HG03045 (cell line): ENCODE measurements around the gene MYH9.

Experiments
- ATAC-seq: cut with Tn5 transposase; IDR thresholded peaks from one replicate; pipeline ENCODE4 v1.9.1; 2021; ENCODE audit warnings: mild to moderate bottlenecking, moderate library complexity; ENCODE audit not compliant: unreplicated experiment

MYH9 gene

DNA sequence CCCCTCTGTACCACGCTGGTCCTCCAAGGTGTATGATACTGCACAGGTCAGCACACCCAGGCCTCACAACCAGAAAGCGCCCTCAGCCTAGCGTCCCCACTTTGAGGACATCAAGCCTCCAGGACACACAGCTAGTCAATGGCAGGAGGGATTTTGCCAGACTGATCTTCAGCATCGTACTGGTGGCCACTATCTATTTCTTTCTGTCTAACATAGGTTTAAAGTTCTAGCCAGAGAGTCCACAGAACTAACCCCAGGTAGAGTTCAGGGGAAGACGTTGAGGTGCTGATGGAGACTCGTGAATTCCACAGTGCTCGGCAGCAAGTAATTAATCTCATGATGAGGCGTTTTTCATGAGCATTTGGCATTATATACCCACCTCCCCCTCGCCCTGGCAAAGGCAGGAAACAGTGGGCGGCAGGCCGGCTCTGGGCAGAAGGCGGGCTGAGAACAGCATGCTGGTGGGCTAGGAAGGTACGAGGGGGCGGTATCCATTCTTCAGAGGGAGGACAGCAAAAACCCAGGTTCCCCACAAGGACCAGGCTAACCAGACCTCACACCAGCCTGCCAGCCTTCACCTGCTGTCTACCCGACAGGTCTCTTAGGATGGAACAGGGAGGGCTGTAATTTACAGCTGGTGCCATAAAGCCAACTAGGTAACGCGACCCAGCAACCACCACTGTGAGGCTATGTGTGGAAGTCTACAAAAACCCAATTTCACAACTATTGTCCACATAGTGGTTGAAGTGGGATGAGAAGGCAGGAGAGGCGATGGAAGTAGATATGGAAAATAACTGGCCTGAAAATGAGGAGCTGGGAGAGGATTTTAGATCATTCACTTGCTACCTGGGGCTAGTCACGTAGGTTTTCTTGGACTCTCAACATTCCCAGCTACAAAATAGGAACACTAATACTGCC lies 18.5 kb downstream of the MYH9 start:
- no peak for ATAC-seq

DNA sequence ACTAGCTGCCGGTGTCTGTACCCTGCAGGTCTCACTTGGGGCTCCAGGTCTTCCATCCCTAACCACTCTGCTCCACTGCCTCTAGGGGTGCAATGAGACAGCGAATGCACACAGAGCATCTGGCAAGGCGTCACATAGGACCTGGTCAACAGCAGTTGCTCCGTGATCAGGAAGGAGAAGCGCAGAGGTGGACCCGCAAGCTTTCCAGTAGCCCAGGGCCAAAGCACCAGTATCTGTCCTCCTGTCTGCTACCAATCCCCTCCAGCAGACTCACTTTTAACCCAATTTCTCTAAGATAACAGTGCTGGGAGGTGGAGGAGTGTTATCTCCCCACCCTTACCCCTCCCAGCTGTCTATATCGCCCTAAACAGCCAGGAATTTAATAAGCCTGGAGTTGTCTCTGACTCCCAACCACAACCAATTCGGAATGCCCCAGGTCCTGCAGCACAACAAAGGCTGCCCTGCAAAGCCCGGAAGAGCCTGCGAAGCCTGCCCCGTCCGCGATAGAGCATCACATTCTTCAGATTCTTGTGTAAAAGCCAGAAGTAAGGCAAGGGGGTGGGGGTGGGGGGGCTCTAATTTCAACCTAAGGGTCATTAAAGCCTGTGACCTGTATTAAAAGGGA lies 19.3 kb downstream of the MYH9 start:
- ATAC-seq = no peak

DNA sequence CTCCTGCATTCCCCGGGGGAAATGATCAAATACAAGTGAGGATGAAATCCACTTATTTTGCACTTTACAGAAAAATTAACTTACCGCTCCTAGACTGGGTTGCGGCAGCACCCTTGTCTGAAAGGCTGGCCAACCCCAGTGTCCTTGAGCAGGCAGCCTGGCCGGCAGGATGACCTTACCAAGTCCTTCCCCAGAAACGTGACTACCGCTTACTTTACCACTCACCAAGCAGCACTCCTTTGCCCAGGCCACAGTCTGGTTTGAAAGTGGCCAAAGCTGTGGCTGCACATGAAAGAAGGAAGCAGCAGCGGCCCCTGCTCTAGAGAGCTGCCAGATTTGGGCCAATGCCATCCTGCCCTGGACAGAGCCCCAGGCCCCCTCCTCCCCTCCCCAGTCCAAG lies 20.3 kb downstream of the MYH9 start:
- ATAC-seq = no peak

GRCh38 chr22:36367066-36367465 lies 20.7 kb downstream of the MYH9 start:
- no peak for ATAC-seq

DNA sequence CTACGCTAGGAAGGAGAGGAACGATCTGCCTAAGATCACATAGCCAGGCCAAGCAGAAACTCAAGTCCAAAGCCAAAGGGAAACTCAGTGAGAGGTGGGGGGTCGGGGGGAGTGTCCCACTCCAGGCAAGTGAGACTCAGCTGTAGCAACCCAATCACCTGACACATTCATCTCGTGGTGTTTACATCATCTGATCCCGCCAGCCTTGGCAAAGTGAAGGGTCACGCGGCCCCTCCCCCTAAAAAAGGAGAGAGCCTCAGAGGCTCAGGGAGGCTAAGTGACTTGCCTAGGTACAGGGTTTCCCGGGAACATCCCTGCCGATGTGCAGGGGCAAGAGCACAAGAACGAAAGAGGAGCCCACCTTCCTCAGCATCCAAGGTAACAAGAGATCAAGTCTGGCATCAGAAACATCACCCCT lies 21.5 kb downstream of the MYH9 start:
- no peak for ATAC-seq

DNA sequence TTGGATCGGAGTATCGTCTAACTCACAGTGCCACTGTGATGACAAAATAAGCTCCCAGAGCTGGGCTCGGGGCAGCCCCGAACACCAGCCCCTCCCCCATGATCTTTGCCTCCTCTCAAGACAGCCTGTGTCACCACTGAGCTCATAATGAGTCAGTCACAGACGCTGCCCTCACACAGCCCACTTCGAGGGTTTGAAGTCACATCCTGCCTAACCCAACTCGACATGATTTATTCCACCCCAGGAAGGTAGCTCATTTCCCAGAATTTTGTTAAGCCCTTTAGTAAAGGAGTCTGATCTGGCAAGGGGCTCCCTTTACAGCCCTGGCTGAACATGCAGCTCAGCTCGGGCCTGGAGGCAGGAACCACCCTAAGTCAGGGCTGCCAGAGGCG lies 22.8 kb downstream of the MYH9 start:
- ATAC-seq = no peak

DNA sequence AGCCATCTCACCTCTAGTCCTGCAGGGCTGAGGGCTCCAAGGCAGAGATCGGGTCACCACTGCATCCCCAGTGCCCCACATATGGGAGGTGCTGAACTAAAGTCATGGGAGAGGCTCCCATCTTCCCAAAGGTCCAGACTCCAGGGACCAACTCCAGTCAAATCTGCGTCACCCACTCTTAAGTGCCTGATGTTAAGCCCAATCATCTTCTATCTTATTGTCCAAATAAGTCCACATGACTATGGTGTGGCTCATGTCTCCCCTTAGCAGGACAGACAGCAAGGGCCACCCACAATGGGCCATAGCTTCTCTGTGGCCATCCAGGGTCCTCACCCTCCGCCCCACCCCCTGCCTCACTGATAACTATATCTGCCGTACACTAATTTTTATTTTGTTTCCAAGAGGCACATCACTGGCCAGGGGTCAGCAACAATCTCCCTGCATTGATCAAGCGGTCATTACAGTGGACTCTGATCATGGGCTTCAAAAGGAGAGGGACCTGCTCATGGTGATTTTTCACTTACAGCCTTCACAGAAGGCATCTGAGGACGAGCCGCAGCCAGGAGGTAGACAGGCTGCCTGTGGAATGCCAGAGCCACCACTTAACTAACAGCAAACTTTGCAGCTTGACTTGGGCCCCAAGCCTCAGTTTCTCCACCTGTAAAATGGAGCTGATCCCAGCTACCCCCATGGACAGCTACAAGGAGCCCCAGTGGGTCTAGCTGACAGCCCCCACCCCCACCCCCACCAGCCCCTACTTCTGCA lies 23.3 kb downstream of the MYH9 start:
- no peak for ATAC-seq

DNA sequence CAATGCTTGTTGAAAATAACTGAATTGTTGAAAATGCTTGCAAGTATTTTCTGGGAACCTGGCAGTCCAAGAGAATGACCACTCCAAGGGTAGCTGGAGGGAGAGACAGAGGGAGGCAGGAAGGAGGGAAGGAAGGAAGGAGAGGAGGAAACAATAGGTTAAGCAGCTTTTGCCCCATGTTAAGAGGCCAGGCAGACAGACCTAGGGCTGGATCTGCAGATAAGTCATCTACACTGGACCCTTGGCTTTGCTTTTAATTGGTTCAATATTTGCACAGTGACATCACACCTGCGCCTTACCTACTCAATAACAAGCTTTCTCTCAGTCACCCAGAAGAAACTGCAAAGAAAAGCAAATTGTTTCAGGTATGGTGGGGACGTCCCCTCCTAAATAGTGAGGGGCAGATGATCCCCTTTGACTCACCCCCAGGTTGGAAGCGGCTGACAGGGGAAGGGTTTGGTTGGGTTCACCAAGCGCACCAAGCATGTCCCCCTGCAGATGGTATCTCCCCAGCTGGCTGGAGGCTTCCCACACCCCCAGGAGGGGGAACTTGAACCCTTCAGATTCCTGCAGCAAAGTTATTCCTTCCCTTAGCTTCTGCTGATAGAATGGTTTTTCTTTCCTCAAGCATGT lies 24.3 kb downstream of the MYH9 start:
- ATAC-seq = no peak

DNA sequence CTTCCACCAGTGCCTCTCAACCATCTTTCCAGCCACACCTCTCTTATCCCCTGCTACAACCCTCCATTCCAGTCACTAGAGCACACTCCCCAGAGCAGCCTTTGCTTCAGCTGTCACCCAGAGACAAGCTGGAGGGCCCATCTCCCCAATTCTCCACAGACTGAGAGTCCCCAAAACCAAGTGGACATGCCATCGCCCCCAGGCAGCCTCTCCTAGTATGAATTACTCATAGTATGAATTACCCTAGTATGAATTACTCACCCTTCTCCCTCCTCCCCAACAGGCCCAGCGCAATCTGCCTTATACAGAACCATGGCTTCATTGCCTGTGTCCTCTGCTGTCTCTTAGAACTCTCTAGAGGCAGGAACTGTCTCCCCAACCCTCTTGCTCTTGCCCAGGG lies 24.8 kb downstream of the MYH9 start:
- no peak for ATAC-seq

DNA sequence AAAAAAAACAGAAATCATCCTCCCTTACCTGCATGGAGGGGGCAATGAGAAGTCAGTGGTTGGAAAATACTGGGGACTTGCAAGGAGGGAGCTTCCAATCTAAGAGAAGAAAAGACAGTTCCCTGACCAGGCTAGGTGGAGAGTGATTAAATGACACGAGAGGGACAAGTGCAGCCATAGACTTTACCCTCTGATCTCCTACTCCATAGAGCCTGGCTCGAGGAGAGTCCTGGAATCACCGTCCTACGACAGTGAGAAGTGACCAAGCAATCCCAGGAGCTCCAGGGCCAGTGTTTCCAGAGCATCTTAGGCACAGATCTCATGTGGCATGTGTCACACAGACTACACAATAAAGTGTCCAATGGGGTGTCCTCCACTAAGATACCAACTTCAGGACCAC lies 25.7 kb downstream of the MYH9 start:
- ATAC-seq = no peak

- no peak for ATAC-seq
Observed at GRCh38 chr22:36360871-36361383, 26.8 kb downstream of the MYH9 start.

GRCh38 chr22:36360011-36360410 lies 27.8 kb downstream of the MYH9 start:
- ATAC-seq = no peak

DNA sequence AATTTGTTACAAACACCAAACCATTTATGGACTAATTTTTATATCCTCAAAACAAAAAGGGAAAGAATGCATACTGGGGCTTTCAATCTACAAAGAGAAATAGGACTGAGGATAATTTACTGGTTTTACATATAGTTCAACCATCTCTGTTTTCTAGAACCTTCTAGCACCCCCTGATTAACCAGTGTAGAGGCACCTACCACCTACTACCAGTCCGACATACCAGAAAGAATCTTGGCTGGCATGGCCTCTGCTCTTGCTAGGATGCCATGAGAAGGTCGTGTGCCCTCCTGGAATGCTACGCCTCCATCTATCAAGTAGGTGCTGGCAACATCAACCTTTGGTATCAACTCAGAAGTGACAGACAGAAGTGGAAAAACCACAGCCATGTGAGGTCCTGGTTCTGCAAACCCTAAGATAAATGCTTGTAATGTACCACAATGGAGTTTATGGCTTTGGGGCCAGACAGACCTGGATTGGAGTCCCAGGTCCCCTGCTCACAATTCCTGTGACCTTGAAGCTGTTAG lies 28.2 kb downstream of the MYH9 start:
- ATAC-seq = no peak

GRCh38 chr22:36358533-36359469 lies 29.0 kb downstream of the MYH9 start:
- ATAC-seq = no peak

DNA sequence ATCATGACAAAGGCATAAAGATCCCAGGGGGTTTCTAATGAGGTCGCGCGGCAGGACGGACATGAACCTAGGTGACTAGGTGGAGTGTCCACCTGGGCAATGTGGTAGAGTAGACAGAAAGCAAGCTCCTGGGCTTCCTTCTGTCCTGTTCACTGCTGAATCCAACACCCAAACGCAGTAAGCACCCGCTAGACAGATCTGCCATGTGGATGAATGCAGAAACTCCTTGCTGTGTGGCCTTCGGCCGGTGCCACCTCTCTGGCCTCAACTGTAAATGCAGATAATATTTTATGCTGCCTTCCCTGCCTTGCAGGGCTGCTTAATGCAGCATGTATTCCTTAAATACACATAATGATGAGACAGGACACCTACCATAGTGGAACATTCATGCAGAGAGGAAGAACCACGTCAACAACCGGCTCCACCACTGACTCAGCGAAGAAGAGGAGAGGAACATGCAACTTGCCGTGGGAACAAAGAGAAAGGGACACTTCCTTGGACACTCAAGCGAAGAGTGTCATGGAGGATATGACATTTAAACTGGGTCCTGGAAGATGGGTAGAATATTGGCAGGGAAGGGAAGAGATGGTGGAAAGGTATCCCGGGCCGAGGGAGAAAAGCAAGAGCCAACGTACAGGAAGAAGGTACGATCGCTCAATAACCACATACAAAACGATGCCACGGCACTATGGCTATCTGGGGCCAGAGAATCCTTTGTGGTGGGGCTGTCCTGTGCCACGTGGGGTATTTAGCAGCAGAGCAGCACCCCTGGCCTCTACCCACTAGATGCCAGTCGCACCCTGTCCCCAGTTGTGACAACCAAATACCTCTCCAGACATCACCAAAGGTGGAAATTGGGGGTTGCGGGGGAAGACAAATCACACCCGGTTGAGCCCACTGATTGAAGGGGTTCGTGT lies 30.8 kb downstream of the MYH9 start:
- ATAC-seq = no peak

DNA sequence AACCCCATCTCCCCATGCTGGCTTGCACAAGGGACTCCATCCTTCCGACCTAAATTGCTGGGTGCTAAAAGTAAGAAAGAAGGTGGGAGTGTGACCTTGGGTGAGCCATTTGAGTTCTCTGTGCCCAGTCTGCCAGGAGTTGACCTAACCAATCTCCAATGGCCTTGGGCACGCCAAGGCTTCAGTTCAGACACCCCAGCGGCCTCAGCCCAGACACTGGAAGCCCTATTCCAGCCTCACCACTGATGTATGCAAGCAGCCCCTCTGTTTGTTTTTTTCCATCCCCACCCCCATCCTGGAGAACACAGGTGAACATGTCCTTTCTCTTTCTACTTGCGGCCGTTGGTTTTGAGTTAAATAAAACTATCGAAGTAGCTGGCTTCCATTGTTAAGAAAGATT lies 31.9 kb downstream of the MYH9 start:
- ATAC-seq = no peak

GRCh38 chr22:36355362-36355761 lies 32.4 kb downstream of the MYH9 start:
- ATAC-seq = no peak

DNA sequence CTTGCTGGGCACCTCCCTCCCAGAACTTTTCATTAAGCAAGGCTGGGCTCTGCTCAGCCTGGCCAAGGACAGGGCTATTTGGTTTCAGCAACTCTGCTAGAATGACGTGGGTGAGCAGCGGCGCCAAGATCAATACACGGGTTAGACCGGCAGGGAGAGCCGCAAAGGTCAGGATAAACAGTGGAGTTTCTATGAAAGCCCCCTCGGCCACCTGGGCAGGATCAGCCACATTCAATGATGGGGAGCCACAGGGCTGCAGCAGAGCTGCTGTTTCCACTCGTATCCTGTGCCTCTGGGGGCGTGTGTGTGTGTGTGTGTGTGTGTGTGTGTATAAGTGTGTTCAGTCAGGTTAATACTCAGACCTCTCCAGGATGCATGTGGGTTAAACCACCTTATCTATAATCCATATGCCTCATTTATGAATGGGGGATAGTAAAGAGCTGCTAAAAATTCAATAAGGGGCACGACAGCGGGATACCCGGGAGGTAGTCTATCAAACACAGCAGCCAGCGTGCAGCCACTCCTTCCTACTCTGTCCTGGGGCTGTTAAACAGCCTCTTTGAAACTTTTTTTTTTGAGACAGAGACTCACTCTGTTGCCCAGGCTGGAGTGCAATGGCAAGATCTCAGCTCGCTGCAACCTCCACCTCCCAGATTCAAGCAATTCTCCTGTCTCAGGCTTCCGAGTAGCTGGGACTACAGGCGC lies 34.8 kb downstream of the MYH9 start:
- ATAC-seq = no peak
